NCI-H2227 treated with DMSO at 0.1 percent for 48 hours (cell line): ENCODE results near the gene TMEM255A.
A peak's percentile ranks its signal among the peaks of the same experiment; 100 is the strongest.

Experiments
- DNase-seq: peaks from one replicate; lab custom pipeline; 2025; lab: John Stamatoyannopoulos, UW

TMEM255A gene

DNA sequence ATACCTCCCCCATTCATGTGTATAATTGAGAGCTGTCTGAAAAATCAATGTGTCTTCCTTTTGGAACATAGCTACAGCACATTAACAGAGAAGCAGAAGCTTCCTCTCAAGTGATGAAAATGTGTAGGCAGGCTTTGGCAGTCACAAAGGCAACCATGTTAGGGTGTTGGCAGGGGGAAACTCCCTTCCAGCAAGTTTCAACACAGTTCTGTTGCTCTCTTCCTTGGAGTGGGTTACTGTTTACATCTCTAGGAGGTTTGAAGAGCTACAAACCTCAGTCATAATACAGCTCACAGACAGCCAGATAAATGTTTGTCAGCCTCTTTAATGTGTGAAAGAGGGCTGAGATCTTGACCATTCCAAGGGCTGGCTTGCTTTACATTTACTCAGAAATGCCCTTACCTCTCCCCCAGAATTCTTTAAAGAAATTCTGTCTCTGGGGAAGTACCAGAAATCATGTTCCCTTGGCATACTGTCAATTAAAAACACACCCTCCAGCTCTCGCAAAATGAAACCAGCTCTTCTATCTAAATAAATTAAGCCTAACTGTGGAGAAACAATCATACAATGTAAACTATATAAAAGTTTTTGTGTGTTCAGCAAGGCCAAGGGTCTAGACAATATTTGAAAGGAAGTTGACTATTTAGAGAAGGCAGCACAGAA is 41.8 kb downstream of the TMEM255A start:
- DNase-seq, result no peak

- DNase-seq, result no peak
Measured at GRCh38 chrX:120264341-120264740, 46.9 kb downstream of the TMEM255A start.

DNA sequence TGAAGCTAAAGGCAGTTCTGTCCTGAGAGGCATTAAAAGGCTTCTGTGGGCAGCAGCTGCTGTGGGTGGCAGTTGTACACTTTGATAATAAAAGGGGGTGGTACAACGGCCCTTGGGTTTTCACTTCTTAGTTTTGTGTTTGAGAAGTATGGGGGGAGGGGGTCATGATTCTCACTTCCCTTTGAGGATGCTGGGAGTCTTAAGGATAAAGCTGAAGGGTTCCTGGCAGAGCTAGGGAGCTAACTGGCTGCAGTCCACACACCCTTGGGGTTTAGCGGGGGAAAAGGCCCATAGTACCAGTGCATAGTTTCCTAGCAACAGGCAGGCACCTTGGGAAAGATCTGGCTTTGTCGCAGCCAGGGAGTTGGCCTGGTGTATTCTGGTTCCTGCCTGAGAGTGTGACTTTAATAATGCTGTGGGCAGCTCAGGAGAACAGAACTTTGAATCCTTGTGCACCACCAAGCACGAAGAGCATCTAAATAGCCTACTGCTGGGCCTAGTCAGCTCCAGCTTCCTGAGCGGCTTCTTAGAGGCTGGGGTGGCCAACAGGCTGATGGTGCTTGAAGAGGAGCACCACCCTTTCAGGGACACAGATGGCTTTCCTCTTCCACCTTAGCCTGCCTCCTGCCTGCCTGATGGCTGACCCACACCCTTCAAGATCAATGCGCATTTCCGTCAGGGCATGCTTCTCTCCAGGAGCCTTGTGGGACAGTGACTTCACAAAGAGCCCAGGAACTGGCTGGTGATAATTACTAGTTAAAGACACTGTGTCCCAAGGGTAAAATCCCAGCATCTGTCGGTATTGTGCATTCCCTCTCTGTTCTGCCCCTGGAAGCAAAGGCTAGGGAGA is 48.2 kb downstream of the TMEM255A start:
- no peak for DNase-seq

DNA sequence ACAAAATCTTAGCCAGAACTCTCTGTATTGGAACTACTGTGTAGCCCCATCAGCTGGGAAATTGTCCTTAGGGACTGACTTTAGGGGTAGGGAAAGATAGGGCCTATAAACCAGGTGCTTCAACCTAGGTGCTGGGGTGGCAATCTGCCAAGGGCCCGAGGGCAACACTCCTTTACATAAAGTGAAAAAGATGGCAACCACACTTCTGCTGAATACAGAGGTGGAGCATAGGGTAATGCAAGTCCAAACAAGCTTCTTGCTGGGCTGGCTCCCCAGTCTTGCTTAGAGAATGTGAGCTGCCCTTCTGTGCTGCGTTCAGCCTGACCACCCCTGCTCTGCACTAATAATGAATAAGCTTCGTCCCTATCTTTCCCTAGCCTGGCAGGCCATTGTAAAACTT is 50.9 kb downstream of the TMEM255A start:
- DNase-seq, result no peak

- DNase-seq, result no peak
Measured at GRCh38 chrX:120253784-120254183, 57.5 kb downstream of the TMEM255A start.

GRCh38 chrX:120251471-120252011 is 59.7 kb downstream of the TMEM255A start:
- peak; percentile 34 for DNase-seq

GRCh38 chrX:120250522-120251271 is 60.6 kb downstream of the TMEM255A start, which contains the start of gene ZBTB33:
Gene ZBTB33, plus strand, starts transcription at chrX:120250812. Its CDS starts 2,604 bp downstream, at chrX:120253416.
- peak; percentile 97 for DNase-seq

DNA sequence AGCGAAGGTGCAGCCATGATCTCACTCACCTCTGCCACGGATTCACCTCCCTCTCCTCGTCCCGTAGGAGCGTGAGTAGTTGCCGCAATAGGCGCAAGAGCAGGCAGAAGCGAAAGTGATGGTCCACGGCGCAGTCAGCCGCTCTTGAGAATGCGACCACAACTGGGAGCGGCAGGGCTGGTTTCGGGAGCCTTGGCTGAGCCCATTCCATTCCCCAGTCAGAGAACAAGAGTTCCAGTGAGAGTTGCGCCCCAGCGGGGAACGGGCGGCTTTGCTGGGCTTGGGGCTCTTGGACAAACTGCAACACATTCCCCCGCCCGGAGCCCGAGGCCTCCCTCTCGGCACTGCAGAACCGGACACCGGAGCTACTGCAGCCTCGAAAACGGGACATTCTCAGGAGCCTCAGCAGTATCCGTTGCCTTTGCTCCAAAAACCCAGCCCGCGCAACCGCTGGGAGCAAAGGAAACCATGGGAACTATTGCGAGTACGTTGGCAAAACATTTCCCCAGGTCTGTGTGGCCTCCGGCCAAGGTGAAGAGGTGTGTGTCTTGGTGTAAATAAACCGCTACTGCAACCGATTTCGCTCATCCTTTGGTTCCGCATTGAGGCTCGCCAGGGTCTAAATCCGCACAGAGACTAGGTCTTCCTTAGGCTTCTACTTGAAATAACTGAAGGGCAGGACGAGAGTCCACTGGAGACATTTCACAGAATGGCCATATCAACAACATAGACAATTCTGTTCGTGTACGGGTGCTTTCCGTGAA is 66.3 kb downstream of the TMEM255A start:
- DNase-seq, result peak; percentile 86

GRCh38 chrX:120244395-120244734 is 66.9 kb downstream of the TMEM255A start:
- DNase-seq, result no peak

- DNase-seq, result no peak
Measured at GRCh38 chrX:120242813-120243212, 68.4 kb downstream of the TMEM255A start.

GRCh38 chrX:120238933-120239332 is 72.3 kb downstream of the TMEM255A start:
- DNase-seq, result no peak

- DNase-seq, result no peak
Measured at GRCh38 chrX:120236687-120237479, 74.4 kb downstream of the TMEM255A start.

- no peak for DNase-seq
Measured at GRCh38 chrX:120235284-120235683, 76.0 kb downstream of the TMEM255A start.

GRCh38 chrX:120228187-120228908 is 82.9 kb downstream of the TMEM255A start:
- no peak for DNase-seq

- DNase-seq, result no peak
Measured at GRCh38 chrX:120224388-120224787, 86.9 kb downstream of the TMEM255A start.

GRCh38 chrX:120223374-120223773 is 87.9 kb downstream of the TMEM255A start:
- DNase-seq, result no peak

- peak; percentile 69 for DNase-seq
Measured at GRCh38 chrX:120213438-120214265, 97.6 kb downstream of the TMEM255A start.
